ENCODE data around the gene LIPE.

LIPE gene

DNA sequence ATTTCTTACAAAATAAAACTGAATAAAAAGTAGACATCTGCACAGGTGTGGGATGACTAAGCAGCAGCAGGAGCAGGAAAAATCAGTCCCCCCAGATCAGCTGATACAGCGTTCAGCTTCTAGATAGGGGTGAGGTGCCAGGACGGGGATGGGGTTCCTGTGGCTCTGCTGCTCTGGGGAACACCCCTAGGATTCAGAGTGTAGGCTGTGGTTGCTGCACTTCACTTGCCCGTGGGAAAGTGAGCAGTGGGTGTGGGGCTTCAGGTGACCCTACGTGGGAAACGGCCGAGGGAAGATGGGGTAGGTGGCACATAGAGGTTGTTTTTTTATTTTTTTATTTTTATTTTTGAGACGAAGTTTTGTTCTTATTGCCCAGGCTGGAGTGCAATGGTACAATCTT, 18.8 kb upstream of the LIPE start:
- DNase-seq (ENCODE audit: extremely low read depth in 1 of 2, low read depth in 1 of 2), result no peak

DNA sequence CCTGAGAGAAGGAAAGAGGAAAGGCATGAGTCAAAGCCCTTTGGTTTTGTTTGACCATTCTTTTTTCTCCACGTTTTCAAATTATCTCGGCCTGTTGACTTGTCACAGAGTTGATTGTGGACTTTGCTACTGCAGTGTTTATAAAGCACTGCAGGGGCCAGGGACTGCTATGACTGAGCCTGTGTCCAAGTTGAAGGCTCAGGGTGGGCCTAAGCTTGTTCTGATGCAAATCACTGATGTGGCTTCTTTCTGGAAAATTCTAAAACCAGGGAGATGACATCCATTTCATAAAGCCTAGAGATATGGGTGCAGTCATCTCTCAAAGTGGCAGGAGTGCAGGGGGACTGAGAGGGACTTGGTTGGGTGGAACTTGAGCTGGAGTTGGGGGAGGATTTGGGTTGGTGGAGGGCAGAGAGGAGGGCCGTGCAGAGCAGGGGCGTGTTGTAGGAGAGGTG, 16.8 kb upstream of the LIPE start:
- DNase-seq (ENCODE audit: extremely low read depth in 1 of 2, low read depth in 1 of 2), result no peak

DNA sequence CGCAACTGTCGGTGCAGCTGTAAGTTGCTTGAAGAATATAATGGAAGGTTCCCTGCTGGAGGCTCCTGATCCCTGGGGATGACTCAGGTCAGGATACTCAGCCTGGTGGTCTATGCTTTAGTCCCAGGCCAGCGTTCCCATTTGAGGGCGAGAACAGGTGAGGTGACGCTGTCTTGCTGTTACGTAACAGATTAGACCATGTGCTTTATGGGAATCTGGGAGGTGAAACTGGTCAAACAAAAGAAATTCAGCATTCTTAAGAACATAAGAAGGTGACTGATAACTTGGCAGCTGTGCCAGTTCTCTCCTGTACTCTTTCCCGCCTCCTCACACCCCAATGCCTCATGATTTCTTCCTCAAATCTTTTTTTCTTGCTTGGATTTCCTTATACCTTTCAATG, 15.6 kb upstream of the LIPE start, which contains the start of gene CXCL17:
CXCL17 (minus strand) TSS at position 114 of the 400 bp plus-strand sequence. CDS start 114 bp downstream, outside the sequence.
- no peak for DNase-seq (ENCODE audit: extremely low read depth in 1 of 2, low read depth in 1 of 2)

DNA sequence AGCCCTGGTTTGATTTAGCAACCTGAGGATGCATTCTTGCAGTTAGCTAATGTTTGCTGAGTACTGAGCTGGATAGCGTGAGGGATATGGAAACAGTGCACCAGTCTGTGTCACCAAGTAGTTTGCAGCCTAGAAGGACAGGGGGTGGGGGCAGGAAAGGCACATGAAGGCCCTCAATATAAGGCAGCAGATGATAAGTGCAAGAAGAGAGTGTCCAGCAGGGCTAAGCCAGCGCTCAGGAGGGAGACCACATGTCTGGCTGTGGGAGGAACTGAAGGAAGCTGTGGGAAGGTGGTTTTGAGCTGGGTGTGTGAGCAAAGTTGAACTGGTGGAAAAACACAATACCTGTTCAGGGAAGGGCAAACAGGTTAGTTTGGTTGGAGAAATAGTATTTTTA, 13.9 kb upstream of the LIPE start:
- no peak for DNase-seq (ENCODE audit: extremely low read depth in 1 of 2, low read depth in 1 of 2)

DNA sequence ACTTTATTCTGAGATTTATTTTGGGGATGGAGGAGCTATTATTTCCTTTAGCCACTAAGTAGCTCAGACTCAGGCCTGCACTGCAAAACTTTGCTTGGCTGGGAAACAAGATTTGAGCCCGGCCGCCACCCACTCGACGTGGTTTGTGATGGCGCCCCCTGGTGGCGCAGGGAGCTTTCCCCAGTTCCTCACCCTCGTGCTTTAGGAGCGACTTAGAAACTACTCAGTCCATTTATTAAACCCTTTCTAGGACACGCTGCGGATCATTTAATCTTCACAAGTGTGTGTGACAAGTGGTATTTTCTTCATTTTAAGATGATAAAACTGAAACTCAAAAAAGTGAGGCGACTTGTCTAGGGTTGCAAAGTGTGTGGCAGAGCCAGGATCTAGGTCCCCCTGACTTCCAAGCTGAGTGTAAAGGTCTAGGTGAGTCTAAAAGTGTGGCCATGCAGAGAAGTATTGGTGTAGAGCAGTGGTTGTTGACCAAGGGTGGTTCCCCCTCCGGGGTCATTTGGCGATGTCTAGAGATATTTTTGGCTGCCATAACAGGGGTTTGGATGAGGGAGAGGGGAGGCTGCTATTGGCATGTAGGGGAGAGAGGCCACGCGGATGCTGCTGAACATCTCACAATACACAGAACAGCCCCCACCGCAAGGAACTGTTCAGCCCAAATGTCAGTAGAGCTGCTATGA, 13.3 kb upstream of the LIPE start:
- DNase-seq (ENCODE audit: extremely low read depth in 1 of 2, low read depth in 1 of 2), result peak; percentile 47 to 78

DNA sequence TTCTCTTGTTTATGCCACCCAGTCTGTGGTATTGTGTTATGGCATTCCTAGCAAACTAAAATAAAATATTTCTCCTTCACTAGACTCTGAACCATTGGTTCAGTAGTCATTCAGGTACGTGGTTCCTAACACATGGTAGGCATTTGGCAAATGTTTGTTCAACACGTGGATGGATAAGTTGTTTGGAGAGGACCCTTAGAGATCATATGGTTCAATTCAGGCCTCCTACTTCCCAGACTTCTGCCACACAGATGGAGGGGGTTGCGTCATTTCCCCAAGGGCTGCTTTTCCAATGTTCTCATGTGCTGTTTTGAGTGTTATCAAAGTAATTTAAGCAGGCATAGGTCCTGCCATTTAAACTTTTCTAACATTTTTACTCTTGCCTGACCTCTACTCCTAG, 8.8 kb upstream of the LIPE start:
- DNase-seq (ENCODE audit: extremely low read depth in 1 of 2, low read depth in 1 of 2), result no peak

DNA sequence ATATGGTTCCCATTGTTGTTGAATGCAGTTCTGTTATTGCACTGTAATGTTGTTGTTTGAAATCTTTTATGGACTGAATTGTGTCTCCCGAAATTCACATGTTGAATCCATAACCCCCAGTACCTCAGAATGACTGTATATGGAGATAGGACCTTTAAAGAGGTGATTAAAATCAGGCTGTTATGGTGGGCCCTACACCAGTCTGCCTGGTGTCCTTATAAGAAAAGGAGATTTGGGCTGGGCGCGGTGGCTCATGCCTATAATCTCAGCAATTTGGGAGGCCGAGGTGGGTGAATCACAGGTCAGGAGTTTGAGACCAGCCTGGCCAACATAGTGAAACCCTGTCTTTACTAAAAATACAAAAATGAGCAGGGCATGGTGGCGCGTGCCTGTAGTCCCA, 8.1 kb upstream of the LIPE start:
- DNase-seq (ENCODE audit: extremely low read depth in 1 of 2, low read depth in 1 of 2), result no peak

DNA sequence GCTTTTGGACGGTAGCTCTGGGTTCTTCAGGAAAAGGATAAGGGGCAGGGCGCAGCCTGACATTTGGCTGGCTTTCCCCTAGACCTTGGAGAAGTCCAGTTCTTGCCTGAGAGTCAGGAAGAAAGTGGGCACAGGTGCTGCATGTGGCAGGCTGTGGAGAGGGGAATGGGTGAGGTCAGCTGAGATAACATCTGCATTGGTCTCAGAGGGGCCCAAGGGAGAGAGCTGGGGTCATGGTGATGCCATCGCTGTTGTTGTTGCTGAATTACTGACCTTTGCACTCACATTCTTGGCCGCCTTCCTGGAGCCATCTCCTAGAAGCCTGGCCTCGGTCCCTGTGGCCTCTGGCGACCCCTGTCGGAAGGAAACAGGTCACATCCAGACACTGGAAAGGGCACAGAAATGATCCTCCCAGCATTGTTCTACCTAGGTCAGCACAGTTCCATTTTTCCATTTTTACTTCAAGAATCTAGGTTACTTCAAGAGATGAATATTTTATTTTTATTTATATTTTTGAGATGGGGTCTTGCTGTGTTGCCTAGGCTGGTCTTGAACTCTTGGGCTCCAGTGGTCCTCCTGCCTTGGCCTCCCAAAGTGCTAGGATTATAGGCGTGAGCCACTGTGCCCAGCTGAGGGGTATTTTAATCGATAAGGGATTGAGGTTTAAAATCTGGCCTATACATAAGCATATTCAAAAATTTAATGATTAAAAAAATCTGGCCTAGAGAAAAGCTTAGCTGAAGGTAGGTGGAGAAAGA, 6.5 kb upstream of the LIPE start:
- DNase-seq (ENCODE audit: extremely low read depth in 1 of 2, low read depth in 1 of 2), result peak in 1 of 2 donors; percentile 53

DNA sequence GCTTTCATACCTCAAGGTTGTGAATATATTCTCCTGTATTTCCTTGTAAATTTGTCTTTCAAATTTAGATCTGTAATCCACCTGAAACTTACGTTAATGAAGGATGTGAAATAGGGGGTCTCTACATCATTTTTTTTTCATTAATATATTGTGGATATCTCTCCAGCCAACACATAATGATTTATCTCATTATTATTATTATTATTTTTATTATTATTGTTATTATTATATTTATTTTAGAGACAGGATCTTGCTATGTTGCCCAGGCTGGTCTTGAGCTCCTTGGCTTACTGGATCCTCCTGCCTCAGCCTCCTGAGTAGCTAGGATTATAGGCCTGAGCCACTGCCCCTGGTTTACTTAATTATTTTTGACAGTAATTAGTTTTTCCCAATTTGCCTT, 4.3 kb upstream of the LIPE start:
- no peak for DNase-seq (ENCODE audit: extremely low read depth in 1 of 2, low read depth in 1 of 2)

DNA sequence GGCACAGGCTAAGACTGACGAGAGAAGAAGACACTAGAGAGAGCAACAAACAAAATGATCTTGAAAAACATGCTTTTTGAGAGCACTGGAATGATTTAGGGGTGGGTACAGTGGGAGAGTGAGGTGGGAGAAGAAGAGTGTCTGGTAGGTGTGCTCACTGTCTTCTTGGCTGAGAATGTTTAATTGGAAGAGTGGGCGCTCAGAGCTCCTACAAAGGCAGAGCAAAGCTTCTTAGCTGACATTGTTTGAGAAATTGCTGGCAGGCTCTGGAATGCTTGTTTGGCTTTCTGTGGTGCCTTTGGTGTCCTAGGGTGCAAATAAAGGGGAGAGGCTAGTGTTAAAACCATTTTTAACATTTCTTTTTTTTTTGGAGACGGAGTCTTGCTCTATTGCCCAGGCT, 1.5 kb upstream of the LIPE start:
- no peak for DNase-seq (ENCODE audit: extremely low read depth in 1 of 2, low read depth in 1 of 2)

DNA sequence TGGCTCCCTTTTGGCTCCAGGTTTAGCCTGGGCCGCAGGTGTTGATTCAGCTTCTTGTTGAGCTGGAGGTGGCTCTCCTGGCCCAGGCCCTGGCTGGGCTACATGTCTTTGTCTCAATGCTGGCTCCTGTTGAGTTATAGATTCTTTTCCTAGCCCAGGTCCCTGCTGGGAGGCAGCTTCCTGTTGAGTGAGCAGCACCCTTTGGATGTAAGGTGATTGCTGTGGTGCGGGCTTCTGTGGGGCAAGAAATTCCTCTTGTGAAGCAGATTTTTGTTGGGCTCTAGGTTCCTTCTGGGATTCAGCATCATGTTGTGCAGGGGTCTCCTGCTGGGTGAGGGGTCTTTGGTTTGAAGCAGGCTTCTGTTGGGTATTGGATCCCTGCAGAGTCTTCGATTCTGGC, 545 bp downstream of the LIPE start:
- no peak for DNase-seq (ENCODE audit: extremely low read depth in 1 of 2, low read depth in 1 of 2)

DNA sequence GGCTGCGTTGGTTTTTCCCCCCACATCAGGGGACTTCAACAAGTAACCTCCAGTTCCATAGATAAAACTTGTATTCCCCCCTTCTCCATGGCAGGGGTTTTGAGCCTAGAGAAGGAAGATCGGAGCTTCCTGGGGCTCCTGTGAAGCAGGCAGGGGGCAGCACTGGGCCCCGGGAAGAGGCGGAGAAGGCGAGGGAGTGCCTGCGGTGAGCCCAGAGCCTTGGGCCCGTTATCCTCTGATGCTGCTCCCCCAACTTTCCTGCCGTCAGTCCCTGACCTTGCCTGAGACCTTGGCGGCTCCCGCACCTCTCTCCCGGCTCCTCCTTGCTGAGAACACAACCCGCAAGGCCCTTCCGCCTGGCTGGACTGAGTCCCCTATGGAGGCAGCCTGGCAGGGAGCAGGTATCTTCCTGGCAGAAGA, 2.5 kb downstream of the LIPE start:
- DNase-seq (ENCODE audit: extremely low read depth in 1 of 2, low read depth in 1 of 2), result no peak

DNA sequence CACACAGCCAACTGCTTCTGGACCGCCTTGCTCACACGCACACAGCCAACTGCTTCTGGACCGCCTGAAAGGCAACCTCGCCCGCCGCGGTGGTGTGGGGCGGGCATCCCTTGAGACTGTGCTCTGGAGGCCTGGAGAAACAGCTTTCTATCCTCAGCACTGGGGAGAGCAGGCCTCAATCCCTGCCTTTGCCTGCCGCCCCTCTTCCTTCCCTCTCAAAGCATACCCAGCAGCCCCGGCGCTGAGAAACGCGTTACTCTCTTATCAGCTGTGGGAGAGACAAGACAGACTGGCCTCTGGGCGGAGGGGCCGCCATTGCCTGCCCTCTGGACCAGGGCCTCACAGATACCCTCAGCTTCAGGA, 2.9 kb downstream of the LIPE start:
- no peak for DNase-seq (ENCODE audit: extremely low read depth in 1 of 2, low read depth in 1 of 2)

DNA sequence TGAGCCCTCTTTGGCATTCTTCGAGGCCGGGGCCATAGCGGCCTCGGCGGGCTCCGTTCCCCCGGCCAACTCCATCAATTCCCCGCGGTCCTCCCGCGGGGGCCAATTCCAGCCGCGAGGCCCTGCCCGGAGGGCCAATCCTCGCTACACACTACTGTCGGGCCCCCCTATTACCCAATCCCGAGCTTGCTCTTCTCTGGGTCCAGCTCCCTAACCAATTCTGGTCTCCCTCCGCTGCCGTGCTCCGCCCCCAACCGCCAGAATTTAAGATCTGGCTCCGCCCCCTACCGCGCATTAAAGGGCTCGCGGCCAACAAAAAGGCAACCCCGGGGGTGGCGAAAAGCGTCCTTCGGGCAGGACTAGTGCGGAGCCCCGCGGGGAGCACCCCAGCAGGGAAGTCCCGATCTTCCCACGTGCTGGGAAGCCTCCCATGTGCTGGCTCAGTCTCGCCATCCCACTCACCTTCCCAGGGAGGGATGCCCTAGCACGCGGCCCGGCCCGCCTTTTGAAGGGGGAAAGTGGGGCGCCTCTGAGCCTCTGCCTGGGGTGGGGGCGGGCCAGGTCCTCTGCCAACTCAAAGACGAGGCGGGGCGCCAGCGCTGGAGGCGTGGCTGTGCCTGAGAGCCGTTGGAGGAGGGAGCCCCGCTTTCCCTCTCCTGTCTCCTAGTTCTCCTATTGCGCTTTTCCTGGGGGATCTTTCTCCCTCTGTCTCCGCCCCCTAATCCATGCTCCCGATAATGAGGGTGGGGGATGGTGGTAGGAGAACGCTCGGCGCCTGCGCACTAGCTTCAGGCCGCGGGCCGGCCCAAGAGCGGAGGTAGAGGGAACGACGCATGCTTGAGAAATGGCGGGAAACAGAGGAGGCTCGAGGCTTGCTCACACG, 3.5 kb downstream of the LIPE start:
- DNase-seq (ENCODE audit: extremely low read depth in 1 of 2, low read depth in 1 of 2), result peak; percentile 82

DNA sequence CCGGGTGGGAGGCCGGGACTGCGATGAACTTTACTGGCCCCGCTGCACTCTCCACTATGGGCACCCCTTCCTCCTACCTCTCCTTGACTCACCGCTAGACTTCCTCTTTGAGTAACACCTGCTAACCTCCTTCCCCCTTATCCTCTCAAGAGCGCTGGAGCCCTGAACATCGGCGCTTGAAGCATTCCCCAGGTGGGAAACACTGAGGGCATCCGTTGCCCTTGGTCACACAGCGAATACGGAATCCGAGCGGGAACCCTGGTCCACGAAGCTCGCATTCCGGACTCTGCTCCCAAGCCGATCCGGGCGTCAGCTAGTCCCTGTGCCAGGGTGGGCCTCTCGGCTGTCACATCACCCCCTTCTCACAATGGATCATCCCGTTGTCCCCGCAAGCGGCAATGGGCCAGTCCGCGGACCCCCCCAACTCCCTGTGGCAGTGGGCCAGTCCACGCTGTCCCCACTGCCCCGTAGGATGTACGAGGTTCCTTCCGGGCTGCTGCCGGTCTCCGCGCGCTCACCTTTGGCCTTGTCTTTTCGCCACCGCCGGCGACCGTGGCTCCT, 4.2 kb downstream of the LIPE start:
- peak in 1 of 2 donors; percentile 22 for DNase-seq (ENCODE audit: extremely low read depth in 1 of 2, low read depth in 1 of 2)

DNA sequence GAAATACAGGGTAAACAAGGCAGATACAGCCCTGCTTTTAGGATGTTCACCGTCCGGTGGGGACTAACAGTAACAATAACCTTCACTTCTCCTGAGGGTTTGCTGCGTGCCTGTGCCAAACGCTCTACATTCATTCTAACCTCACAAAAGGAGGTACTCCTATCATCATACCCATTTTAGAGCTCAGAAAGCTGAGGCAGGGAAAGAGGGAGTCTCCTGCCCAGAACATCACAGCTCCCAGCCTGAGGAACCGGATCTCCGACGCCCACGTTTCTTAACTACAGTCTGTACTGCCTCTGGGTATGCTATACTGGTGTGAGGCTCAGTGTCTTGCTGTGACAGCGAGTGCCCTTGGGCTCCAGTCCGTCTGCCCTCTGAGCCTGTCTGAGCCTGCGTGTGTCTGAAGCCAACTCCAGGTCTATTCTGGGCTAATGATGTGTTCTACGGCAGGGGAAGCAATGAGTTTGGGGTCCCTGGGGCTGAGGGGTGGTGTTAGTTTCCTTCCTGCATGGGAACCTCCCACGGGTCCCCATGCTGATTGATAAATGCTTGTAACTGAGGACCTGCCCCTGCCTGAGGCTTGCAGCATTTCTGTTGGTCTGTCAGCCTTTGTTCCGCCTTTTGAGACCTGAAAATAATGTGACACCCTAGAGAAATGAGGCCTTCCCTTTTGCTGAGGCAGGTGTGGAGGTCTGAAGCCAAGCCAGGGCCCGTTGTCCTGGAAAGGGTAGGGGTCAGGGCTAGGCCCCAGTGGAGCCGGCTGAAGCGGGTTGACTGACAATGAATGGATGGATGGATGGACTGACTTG, 4.9 kb downstream of the LIPE start:
- DNase-seq (ENCODE audit: extremely low read depth in 1 of 2, low read depth in 1 of 2), result no peak

DNA sequence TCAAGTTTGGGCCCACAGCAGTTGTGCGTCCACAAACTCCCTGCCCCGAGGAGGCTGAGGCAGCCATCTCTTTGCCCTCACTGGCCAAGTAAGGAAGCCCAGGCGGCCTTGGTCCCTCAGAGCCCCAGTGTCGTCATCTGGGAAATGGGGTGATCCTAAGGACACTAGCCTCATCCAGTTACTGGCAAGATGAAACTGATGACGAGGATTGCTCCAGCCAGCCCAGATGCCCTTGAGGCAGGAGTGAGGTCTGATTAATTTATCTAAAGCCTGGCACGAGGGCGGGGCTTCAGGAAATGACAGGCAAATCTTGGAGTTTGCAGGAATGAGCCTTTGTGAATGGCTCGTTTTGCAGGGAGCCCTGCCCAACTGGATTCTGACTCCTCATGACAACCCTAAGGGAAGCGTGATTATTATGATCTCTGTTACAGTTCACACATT, 5.6 kb downstream of the LIPE start:
- no peak for DNase-seq (ENCODE audit: extremely low read depth in 1 of 2, low read depth in 1 of 2)

DNA sequence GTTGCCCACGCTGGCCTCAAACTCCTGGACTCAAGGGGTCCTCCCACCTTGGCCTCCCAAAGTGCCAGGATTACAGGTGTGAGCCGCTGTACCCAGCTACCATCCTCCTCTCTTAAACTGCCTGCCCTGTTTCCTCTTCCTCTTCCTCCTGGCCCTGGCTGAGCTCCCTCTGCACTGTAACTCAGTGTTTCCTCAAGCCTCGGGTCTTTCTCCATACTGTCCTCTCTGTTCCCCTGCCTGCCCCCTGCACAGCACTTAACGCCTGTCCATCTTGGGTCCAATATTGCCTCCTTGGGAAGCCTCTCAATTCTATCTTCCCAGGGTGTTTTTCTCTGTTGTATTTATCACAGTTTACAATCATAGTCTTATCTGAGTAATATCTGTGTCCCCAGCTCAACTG, 6.1 kb downstream of the LIPE start:
- no peak for DNase-seq (ENCODE audit: extremely low read depth in 1 of 2, low read depth in 1 of 2)

DNA sequence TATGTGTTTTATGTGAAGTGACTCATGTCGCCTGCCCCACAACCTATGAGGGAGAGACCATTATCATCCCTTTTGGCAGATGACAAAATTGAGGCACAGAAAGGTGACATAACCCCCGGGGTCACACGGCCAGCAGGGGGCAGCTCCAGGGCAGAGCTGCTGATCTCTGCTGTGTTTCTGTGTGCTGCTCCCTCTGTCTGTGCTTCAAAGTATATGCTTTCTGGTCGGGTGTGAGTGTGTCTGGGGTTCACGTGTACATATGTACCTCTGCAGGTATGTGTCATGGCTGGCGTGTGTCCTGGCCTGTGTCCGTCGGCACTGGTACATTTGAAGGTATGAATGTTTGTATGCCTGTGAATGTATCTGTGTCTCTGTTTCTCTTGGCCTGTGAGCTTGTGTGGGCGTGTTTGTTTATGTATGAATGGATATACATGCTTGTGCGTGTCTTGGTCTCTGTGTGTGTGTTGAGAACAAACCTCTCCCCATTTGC, 7.1 kb downstream of the LIPE start:
- DNase-seq (ENCODE audit: extremely low read depth in 1 of 2, low read depth in 1 of 2), result peak; percentile 38 to 66

DNA sequence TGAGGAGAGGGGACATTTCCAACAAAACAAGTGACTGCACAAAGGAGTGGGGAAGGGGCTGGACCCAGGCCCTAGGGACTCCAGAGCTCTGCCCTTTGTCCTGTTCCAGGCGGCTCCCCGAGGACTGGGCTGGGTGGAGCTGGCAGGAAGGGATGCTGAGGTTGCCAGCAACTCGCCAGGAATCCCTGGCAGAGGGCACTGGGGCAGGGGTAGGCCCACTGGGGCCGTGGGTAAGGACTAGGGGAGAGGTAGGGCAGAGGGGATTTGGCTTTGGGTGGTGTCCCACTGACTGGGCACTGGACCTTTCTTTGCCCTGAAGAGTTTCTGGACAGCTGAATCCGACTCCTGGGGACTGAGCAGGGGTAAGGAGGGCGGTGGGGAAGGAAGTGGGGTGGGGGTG, 7.9 kb downstream of the LIPE start:
- no peak for DNase-seq (ENCODE audit: extremely low read depth in 1 of 2, low read depth in 1 of 2)

Measured in activated CD8-positive, alpha-beta memory T cell treated with anti-CD3 and anti-CD28 coated beads for 1 hour (primary cell).